SK-N-SH treated with all-trans-retinoic acid at 6 μM for 48 hours (cell line): ENCODE data around the gene NBPF4.
"Not testable (repeated sequence)": the region's sequence is repeated elsewhere in the genome, so short reads cannot be mapped to it uniquely, and the experiment has no call there.

Experiments used
- CSRNP3 ChIP-seq: fragments of 250-450 bp; sonication (Bioruptor Pico); IDR thresholded peaks from 2 replicates; pipeline ENCODE4 v1.5.1; 2021; ENCODE audit warnings: mild to moderate bottlenecking, moderate library complexity
- OSR1 ChIP-seq: fragments of 250-450 bp; sonication (Bioruptor Pico); IDR thresholded peaks from 2 replicates; pipeline ENCODE4 v1.8.0; 2022; ENCODE audit warnings: moderate library complexity, mild to moderate bottlenecking, inconsistent platforms
- TCF4 ChIP-seq: fragments of 250-450 bp; sonication (Bioruptor Pico); IDR thresholded peaks from 2 replicates; pipeline ENCODE4 v1.8.0; 2021; ENCODE audit warnings: mild to moderate bottlenecking, moderate library complexity, borderline replicate concordance
- ZNF565 ChIP-seq: fragments of 450-650 bp; formaldehyde crosslinking; conservative IDR thresholded peaks from 2 replicates; pipeline ENCODE4 v1.5.0; 2020; ENCODE audit warnings: low read depth, mild to moderate bottlenecking, moderate library complexity
- ZNF8 ChIP-seq: fragments of 450-650 bp; formaldehyde crosslinking; IDR thresholded peaks from 2 replicates; pipeline ENCODE4 v1.5.0; 2020; ENCODE audit warnings: mild to moderate bottlenecking, moderate library complexity

GRCh38 chr1:108227772-108228171 is 16.1 kb downstream of the NBPF4 start:
- TF ChIP-seq ZNF8, CSRNP3, OSR1, TCF4, ZNF565 (CRISPR knock-in tag): not testable (repeated sequence)
